OCI-LY7 (cell line): ENCODE measurements around the gene SMARCD1. TPM values are rescaled to one million over a fixed set of nuclear protein-coding genes. Genes with fewer than 3 reads are reported as not detected.

Experiments
- BruUV-seq: library from RNA; stranded (reverse); fragments of 400-500 nt; replicated peaks from 2 replicates; lab custom pipeline; 2021; lab: Mats Ljungman, UMichigan
- CTCF ChIA-PET: fragments of 300-600 bp; sonication (Branson Sonifier 250); formaldehyde crosslinking; loops from one replicate; lab custom pipeline; 2022; ENCODE audit warnings: antibody characterized with exemption; ENCODE audit not compliant: unreplicated experiment; lab: Charles Lee
- POLR2A ChIA-PET: fragments of 300-600 bp; sonication (Branson Sonifier 250); formaldehyde crosslinking; loops from one replicate; lab custom pipeline; 2022; ENCODE audit warnings: antibody characterized with exemption; lab: Charles Lee
- DNase-seq: peaks from one replicate; pipeline ENCODE4 v3.0.0-alpha.2; 2015; ENCODE audit warnings: low spot score
- H2AFZ ChIP-seq: fragments of 200-600 bp; sonication (generic), shearing (Covaris generic); 2 replicates; pipeline ENCODE4 v1.6.1; 2014; ENCODE audit warnings: mild to moderate bottlenecking, antibody characterized with exemption, low read length, moderate library complexity
- H3K27ac ChIP-seq: fragments of 200-600 bp; sonication (generic); 2 replicates; pipeline ENCODE4 v1.5.1; 2014; ENCODE audit warnings: mixed run types, low read depth, mild to moderate bottlenecking, moderate library complexity, low read length, inconsistent platforms; ENCODE audit not compliant: poor library complexity, severe bottlenecking
- H3K36me3 ChIP-seq: fragments of 200-600 bp; sonication (generic); 2 replicates; pipeline ENCODE4 v1.6.1; 2014; ENCODE audit warnings: mild to moderate bottlenecking, antibody characterized with exemption, low read length, moderate library complexity, mixed read lengths; ENCODE audit not compliant: insufficient read depth
- H3K4me1 ChIP-seq: fragments of 200-600 bp; sonication (generic); 2 replicates; pipeline ENCODE4 v1.5.1; 2014; ENCODE audit warnings: mild to moderate bottlenecking, low read length; ENCODE audit not compliant: insufficient read depth, poor library complexity, severe bottlenecking
- H3K4me2 ChIP-seq: fragments of 200-600 bp; sonication (generic); 2 replicates; pipeline ENCODE4 v1.6.1; 2014; ENCODE audit warnings: mild to moderate bottlenecking, low read length
- H3K4me3 ChIP-seq: fragments of 200-600 bp; sonication (generic); 2 replicates; pipeline ENCODE4 v1.5.1; 2014; ENCODE audit warnings: mild to moderate bottlenecking, low read depth, low read length; ENCODE audit not compliant: poor library complexity, severe bottlenecking
- H3K79me2 ChIP-seq: fragments of 200-600 bp; sonication (generic); 2 replicates; pipeline ENCODE4 v1.6.1; 2016; ENCODE audit warnings: low read depth, mild to moderate bottlenecking, low read length, moderate library complexity, mixed read lengths; ENCODE audit not compliant: insufficient read depth
- H3K9me2 ChIP-seq: fragments of 200-600 bp; sonication (generic); 2 replicates; pipeline ENCODE4 v1.6.1; 2016; ENCODE audit warnings: mild to moderate bottlenecking, low read length, mixed read lengths; ENCODE audit not compliant: insufficient read depth
- H3K9me3 ChIP-seq: fragments of 200-600 bp; sonication (generic); 2 replicates; pipeline ENCODE4 v1.6.1; 2014; ENCODE audit warnings: mild to moderate bottlenecking, mixed run types, low read length, mixed read lengths
- H4K20me1 ChIP-seq: fragments of 200-600 bp; sonication (generic); 2 replicates; pipeline ENCODE4 v1.6.1; 2014; ENCODE audit warnings: mild to moderate bottlenecking, antibody characterized with exemption, low read length, moderate library complexity, mixed read lengths; ENCODE audit not compliant: insufficient read depth
- CTCF ChIP-seq: fragments of 200-600 bp; sonication (generic); conservative IDR thresholded peaks from 2 replicates; pipeline ENCODE4 v1.5.1; 2014; ENCODE audit warnings: mild to moderate bottlenecking, antibody characterized with exemption, low read length, moderate library complexity, mixed read lengths
- EZH2phosphoT487 ChIP-seq: fragments of 200-600 bp; sonication (generic); IDR thresholded peaks from 2 replicates; pipeline ENCODE4 v1.6.1; 2018; ENCODE audit warnings: low read depth, borderline replicate concordance, mild to moderate bottlenecking, mixed run types, antibody characterized with exemption, low read length, moderate library complexity, mixed read lengths
- intact Hi-C: fragments of 100-400 bp; cut with micrococcal nuclease; formaldehyde crosslinking; loops from one replicate; pipeline ENCODE4 v1.10.0; 2022; ENCODE audit not compliant: unreplicated experiment
- total RNA-seq, 2 experiments: library from RNA; depleted of rRNA in 1 of 2; stranded (reverse); fragments of >200 nt in 1 of 2; shearing (Covaris generic) in 1 of 2; gene quantifications; 2 replicates each; pipeline ENCODE4 v1.2.3, GENCODE V29; 2014 to 2022

Gene SMARCD1
- total RNA-seq, 2 experiments from 2014 or later = 92.8 to 134 TPM

GRCh38 chr12:50041062-50041860, 43.9 kb upstream of the SMARCD1 start:
- CTCF ChIA-PET = no interaction called here
- Histone ChIP-seq H3K9me2 (no peaks in the 10 kb centered on the region), H3K4me2 (no peak overlapping the region), H3K9me3 (no peaks in the 10 kb centered on the region), H3K4me3 (no peak overlapping the region), H3K36me3 (no peaks in the 10 kb centered on the region), H2AFZ (no peak overlapping the region), H4K20me1 (no peaks in the 10 kb centered on the region), H3K27ac (no peak overlapping the region), H3K4me1 (no peaks in the 10 kb centered on the region), H3K79me2 (no peaks in the 10 kb centered on the region)
- no peak for TF ChIP-seq CTCF
- no peak for TF ChIP-seq EZH2phosphoT487
- DNase-seq = no peak
- intact Hi-C loops = no loop called here
- POLR2A ChIA-PET = no interaction called here
- no TSS peak for BruUV-seq

GRCh38 chr12:50041962-50042361, 43.2 kb upstream of the SMARCD1 start:
- Histone ChIP-seq H3K4me1 (peaks cover 6% of the 10 kb centered on the region), H3K4me2 (no peak overlapping the region), H3K36me3 (no peaks in the 10 kb centered on the region), H4K20me1 (no peaks in the 10 kb centered on the region), H2AFZ (no peak overlapping the region), H3K9me2 (no peaks in the 10 kb centered on the region), H3K79me2 (no peaks in the 10 kb centered on the region), H3K9me3 (no peaks in the 10 kb centered on the region), H3K4me3 (no peak overlapping the region), H3K27ac (no peak overlapping the region)
- TF ChIP-seq EZH2phosphoT487 (no peak), CTCF (no peak)
- no peak for DNase-seq
- ChIA-PET CTCF (no interaction called here), POLR2A (no interaction called here)
- intact Hi-C loops = no loop called here
- BruUV-seq = no TSS peak

- Histone ChIP-seq H3K9me2 (no peaks in the 10 kb centered on the region), H3K27ac (no peak overlapping the region), H4K20me1 (no peaks in the 10 kb centered on the region), H3K9me3 (no peaks in the 10 kb centered on the region), H3K4me1 (peaks cover 13% of the 10 kb centered on the region), H3K4me2 (no peak overlapping the region), H3K36me3 (no peaks in the 10 kb centered on the region), H2AFZ (no peak overlapping the region), H3K4me3 (no peak overlapping the region), H3K79me2 (no peaks in the 10 kb centered on the region)
- POLR2A ChIA-PET = interaction anchor here (1.0 kb wide), 1 partner anchor 27 kb away, joined by 3 read pairs; no protein-coding TSS in a partner anchor
- CTCF ChIA-PET = no interaction called here
- intact Hi-C loops = no loop called here
- DNase-seq = no peak
- TF ChIP-seq EZH2phosphoT487 (no peak), CTCF (no peak)
- no TSS peak for BruUV-seq
These were observed 42.4 kb upstream of the SMARCD1 start for GRCh38 chr12:50042693-50043092.
